Stimulated activated CD4-positive, alpha-beta T cell treated with anti-CD3 and anti-CD28 coated beads, Interleukin-12 subunit alpha, Interleukin-12 subunit beta, amount 100 ng/mL, for 24 hours (primary cell): ENCODE results near the gene PTPN14.

Experiments
- DNase-seq, 2 experiments: peaks; one replicate each; pipeline ENCODE4 v3.0.0-alpha.2; 2020; ENCODE audit warnings: low read depth in 2 of 2

The PTPN14 gene

DNA sequence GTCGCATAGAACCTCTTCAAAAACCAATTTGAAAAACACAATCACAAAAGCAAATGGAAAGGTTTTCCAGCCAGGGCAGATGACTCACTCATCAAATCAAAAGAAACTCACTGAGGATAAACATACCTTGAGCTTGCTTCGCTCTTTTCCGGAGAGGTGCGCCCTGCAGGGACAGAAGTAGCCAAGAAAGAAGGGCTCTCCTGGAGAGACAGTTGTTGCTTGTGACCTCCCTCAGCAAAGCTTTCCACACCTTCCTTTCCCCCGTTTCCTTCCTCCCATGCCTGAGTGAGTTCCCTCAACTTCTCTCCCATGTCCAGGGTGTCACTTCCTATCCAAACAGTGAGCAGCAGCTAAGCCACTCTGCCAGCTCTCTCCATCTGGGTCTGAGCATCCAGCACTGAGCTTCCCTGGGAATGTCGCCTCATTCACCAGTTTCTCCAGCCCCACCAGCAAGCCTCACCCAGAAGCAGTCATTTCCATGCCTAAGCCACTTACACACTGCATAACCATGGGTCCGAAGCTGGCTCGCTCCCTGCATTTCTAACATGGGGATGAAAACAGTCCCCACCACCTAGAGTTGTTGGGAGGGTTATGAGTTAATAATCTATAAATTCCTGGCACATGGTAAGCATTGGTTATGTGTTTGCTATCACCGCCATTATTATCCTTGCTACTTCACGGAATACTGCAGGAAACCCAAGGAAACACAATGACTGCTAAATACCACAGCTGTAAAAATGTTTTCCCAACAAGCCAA, 75.0 kb downstream of the PTPN14 start:
- no peak for DNase-seq

DNA sequence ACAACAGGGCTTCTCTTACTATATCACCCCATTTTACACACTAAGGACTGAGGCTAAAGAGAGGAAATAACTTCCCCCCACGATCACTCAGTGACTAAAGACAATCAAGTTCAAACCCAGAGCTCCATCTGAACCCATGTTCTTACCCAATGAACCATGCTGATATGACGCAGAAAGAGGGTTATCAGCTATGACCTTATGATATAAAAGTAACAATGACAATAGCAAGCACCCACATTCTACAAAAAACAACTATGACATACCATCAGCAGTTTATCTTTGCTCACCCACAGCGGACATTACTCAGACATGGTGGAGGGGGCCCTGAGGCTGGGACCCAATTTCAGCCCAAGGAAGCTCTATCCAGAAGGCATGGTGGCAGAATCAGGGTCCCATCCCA, 75.7 kb downstream of the PTPN14 start:
- no peak for DNase-seq

DNA sequence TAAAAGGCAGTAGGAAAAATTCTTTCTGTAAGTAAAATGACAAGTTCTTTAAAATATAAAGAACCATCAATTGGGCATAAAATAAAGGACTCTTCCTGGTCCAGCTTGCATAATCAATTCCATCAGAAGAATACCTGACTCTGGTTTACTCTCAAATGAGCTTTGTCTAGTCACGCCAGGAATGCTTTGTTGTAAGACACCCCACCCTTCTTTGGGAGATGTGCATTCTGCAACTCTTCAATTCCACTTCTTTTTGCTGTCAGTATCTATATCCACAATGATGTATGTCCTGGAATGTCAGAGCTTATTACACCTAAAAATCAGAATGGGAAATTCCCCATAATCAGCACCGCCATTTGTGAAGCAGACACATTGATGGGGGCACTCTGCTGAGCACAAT, 76.1 kb downstream of the PTPN14 start:
- no peak for DNase-seq

DNA sequence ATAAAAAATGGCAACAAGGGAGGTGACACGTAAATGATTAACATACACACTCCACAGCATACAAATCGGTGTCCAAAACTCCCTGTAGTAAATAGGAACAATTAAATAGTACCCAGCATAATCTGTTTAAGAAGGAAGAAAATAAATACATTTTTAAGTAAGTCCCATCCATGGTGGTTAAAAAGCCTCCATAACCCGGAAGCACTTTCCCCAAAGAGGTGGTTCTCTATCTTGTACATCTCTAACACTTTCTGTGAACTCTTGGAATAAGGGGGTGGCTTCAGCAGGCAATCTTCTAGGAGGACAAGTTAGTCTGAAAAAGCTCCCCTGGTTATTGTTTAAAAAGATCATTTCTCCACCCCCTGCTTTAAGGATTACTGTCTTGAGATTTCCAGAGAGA, 76.9 kb downstream of the PTPN14 start:
- no peak for DNase-seq

DNA sequence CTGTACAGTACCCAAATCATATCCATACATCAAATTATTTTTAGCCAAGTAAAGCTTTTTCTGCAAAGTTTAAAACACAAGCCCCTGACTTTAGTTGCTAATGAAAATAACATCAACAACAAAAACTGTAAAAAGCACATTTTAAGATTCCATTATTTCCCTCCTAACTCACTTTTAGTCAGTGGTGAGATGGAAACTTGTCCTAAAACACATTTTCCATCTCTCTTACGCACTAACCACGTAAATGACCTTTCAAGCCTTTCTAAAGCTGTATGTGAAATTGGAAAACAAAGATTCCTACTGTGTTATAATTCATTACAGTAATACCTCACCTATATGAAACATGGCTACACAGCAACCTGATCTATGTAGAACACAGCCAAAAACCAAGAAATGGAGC, 77.5 kb downstream of the PTPN14 start:
- DNase-seq, result no peak

DNA sequence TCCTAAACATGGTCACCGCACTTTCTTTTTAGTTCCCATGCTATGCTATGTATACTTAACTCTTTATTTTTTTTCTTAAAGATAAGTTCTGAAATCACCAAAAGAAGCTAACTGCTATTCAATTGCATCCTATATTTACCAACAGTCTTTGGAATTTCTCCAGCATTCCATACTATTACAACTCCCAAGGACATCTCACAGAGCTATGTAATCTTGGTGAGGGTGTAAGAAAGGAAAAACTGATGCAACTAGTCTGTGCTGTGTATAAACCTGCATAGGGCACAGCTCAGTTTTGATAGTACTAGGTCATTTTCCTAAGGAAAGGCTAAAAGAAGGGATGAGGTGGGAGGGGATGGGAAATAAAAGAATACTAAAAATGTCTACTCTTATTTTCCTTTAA, 78.0 kb downstream of the PTPN14 start:
- no peak for DNase-seq

DNA sequence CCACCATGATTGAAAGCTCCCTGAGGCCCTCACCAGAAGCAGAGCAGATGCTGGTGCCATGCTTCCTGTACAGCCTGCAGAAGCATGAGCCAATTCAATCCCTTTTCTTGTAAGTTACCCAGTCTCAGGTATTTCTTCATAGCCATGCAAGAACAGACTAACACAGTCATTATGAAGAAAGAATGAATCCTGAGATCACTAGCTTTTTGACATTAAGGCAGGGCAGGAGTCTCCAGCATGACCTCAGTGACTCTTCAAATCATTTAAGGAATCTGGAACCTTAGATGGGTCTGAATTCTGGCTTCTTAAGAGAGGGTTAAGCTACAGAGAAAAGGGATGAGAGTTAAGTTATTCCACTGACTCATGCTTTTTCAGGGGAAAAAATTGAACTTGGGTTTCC, 79.0 kb downstream of the PTPN14 start:
- DNase-seq, result no peak

DNA sequence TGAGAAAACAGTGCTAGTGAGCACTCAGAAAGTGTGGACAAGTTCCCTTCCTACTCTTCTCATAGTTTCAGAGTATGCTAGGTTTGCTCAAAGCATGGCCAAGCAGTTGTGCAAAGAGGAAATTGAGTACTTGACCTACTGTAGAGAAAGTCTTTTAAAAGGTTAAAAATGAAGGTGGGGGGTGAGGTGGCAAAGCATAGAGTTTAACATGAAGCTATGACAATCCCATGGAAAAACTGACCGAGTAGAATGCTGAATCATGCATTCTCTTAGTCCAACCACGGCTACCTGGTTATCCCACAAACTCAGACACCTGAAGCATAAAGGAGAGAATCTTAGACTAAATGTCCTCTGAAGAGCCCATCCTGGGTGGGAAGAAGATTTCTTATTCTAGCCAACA, 79.9 kb downstream of the PTPN14 start:
- DNase-seq, result no peak

DNA sequence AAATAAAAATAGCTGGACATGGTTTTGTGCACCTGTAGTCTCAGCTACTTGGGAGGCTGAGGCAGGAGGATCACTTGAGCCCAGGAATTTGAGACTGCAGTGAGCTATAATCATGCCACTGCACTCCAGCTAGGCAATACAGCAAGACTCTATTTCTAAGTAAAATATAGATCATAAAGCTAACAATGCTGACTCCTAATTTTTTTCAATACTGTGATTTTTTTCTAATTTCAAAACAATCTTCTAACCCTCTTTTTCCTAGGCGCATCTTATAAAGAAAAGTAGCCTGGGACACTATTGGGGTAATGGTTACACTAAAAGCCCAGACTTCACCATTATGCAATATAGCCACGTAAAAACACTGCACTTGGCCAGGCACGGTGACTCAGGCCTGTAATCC, 81.3 kb downstream of the PTPN14 start:
- no peak for DNase-seq

DNA sequence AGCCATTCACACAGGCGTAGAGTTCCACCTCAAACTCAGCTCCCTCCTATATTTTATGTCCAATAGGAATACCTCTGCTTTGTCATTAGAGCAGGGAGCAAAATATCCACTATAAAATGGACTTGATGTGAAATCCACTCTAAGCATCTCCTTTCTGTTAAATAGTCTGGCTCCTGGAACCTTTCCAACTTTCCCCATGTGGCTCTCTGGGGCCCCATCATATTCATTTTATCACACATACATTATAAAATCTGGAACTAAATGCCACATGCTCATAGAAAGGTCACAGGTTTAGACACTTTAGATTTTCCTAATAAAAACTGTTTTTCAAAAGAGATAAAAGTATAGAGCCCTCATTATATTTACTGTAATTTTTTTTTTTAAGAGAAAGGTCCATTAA, 82.1 kb downstream of the PTPN14 start:
- no peak for DNase-seq

DNA sequence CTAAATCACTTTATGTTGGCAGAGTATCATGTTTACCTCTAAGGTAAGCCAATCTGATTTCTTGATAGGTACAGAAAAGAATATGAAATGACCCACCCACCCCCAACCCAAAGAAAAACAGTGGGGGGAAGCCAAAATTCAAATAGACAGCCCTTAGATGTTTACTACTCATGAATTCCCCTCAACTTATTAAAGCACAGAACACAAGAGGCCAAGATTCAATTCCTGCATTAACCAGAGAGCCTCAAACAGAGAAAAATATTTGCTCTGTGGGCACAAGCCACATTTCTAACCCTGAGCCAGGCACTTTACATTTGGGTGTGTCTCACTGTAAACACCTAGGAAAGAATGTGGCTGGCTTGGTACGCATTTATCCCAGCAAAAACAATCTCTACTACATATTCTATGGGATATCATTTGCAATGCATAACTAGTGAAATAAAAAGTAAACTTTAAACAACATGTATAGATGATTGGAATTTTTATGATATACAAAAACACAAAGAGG, 84.3 kb downstream of the PTPN14 start:
- no peak for DNase-seq

DNA sequence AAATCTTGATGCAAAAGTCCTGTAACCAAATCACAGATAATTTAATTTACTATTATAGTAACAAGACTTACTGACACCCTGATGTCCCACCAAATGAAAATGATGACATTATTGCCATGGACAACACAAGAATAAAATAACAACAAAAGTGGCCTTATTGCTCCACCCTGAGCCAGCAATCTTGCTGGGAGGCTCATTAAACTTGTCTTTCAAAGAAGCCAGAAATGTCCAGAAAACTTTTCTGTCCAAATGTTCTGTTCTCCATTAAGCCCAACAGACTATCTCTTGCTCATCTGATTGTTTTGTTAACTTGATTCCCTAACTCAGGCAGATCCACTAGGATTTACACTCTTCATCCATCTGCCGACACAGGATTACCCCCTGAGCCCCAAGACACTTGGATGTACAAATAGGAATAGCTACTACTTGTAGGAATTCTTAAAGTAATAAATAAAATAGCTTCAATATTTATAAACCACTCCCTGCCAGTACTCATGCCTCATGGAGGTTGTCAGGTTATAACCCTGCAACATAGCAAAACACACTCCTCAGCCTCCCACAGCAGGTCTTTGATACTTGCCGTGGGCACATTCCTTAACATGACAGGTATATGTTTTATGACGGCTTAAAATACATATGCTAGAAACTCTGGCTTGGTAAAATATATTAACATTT, 84.9 kb downstream of the PTPN14 start:
- DNase-seq, result no peak

DNA sequence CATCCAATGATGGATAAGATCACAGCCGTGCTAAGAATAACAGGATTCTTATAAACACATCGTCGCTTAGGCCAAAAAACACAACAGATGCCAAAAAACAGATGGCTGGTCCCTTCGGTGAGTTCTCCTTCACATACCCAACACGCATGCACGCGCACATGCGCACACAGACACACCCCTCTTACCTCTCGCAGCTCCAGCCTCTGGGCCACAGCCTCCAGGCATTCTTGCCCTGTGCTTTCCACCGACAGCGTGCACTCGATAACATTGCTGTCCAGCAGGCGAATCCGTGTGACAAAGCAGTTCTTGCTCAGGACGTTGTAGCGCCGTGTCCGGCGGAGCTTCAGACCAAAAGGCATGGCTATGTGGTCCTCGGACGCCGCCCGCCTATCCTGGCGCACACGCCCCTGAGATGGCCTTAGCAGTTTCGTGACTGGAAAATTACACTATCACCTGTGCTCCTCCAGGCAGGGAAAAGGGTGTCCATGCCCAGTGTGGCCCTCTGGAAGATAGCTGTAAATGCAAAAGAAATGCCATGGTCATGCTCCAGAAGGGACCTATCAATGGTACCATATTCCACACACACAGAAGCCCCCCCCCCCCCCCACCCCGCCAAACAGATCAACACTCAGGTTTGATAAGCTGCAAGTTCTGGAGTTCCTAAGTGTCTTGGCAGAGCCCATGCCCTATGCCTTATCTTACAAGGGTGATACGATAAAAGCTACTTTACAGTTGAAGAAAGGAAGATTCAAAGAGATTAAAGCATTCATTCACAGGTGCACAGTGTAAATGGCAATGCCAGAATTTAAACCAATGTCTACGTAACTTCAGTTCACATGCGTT, 86.7 kb downstream of the PTPN14 start:
- DNase-seq, result no peak

DNA sequence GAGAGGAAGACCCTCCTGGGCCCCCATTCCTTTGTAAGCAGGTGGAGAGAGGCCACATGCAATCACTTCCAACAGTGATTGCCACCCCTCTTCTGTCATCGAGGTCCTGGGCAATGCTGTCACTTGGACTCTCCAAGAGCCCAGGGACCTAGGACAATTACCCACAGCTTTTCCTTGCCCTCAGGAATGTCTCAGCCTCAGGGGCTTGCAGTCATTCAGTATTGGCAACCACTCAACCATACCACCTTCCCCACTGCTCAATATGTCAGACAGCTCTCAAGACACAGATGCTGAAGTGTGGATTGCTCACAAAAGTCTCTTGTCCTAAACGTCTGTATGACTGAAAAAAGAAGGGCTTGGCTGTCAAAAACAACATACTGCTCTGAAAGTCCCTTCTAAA, 87.8 kb downstream of the PTPN14 start:
- no peak for DNase-seq

DNA sequence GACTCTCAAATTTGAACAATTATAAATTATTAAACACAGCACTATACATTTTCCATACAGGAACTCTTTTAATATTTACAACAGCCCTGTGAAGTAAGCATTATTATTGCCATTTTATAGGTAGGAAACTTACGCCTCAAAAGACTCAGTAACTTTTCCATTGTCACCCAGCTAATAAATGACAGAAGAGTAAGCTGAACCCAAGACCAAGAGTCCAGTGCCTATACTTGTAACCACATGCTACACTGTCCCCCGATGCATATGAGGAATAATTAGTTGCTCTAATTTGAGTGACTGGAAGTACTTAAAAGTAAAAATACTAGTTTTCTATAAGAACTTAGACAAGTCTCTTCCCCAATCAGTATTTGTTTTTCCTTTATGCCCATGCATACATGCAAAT, 88.5 kb downstream of the PTPN14 start:
- DNase-seq, result no peak

DNA sequence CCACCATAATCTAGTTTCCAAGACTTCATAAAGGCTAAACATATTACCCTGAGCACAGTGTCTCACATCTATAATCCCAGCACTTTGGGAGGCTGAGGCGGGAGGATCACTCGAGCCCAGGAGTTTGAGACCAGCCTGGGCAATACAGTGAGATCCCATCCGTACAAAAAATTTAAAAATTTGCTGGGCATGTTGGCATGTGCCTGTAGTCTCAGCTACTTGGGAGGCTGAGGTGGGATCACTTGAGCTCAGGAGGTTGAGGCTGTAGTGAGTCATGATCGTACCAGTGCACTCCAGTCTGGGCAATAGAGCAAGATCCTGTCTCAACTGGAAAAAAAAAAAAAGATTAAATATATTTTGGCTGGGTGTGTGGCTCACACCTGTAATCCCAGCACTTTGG, 90.1 kb downstream of the PTPN14 start:
- DNase-seq, result no peak

DNA sequence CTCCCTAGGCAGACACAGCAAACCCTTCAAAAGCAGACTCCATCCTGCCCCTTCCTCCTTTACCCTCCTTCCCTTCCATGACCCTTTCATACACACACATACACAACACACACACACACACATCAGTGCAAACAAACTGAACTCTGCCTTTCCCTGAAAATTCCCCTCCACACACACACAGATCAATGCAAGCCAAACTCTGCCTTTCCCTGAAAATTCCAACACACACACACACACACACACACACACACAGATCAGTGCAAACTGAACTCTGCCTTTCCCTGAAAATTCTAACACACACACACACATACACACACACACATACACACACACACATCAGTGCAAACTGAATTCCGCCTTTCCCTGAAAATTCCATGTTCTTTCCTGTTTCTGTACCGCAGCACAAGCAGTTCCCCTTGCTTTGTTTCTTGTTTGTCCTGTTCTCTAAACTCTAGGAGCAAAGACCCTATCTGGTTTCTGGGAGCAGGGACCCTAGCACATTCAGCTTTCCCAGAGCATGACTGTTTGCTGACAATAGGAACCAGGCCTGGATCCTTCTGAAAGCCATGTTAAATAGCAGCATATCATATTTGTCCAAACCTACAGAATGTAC, 91.0 kb downstream of the PTPN14 start:
- no peak for DNase-seq

DNA sequence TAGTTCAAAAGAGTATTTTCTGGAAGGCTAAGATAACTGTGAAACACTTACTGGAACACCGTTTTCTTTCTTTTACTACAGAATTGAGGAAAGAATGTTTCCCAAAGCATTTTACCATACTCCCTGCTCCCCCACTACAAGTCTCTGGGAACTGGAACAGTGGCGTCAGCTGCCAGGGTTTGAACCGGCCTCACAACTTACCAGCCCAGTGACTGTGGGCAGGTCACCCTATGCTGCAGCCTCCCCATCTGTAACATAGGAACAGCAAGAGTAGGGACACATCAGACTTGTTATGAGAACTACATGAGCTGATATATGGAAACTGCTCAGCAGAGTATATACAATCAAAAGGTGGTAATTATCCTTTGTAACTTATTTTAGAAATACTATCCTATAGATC, 91.5 kb downstream of the PTPN14 start:
- DNase-seq, result no peak

DNA sequence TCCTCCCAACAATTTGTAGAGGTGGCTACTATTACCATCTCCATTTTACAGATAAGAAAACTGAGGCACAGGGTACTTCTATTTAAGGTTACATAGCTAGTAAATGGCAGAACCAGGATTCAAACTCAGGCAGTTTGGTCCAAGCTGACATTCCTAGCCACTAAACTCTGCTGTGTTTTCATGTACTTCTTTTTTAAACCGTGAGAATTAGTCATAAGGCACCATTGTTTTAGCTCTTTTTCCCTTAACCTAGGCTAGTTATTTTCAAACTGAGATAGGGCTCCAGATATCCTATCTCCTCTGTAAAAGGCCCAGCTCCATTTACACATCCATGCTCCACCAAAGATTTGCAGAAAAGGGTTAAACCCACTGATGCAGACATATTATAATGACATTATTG, 92.9 kb downstream of the PTPN14 start:
- no peak for DNase-seq

DNA sequence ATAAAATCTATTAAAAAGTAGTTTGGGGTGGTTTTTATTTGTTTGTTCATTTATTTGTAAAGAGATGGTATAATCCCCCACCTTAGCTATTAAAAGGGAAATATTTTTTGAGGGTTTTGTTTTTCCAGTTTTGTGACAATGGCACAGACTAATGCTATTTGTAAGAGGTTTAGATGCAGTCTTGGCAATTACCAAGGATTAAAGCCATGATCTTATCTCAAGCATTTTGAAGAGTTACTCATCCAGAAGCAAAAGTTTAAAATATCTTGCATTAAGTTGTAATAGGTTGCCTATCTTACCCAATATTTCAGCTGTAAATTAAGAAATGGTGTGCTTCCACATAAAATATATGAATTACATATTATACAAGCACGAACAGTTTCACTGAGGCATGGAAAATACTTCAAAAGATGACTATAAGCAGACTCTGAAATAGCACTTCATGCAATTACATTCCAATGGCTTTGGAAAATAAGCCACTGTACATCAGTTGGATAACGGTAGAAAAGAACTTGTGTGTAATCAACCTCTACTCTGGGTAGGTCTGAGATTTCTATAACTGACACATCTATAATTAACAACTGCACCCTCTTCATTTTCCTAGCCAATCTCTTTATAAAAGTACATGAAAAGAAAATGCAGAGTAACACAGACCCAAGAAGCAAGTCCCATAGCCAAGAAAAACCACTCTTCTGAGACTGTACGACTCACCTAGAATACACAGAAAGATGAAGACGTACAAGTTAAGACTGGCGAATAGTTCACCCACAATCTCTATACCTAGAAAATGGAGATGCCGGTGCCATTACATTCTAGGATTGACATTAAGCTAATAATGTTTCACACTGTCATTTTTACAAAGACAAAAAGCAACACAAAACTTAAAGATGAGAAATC, 95.2 kb downstream of the PTPN14 start:
- DNase-seq, result no peak

DNA sequence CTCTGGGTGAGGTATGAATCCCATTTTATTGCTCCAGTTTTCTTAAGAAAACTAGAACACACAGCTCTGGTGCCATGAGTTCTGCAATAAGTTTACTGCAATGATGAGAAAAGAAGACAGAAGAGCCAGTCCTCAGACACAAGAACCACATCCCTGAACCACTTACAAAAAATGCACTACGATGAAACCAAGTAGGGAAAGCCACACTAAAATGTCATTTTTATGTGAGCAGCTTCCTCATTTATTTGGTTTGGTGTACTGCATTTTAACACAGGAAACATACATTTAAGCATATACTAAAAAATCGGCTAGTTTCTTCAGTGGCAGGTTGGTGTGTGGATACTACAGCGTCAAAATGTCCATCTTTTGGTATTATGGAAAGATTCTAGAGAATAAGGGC, 95.9 kb downstream of the PTPN14 start:
- no peak for DNase-seq
